Subcutaneous adipose tissue (tissue), 4 donors: ENCODE measurements around the gene SUMO3. TPM values are rescaled to one million over a fixed set of nuclear protein-coding genes. Genes with fewer than 3 reads are reported as not detected.

Source experiments
- total RNA-seq, 4 donors: library from RNA; depleted of rRNA; stranded (reverse); fragments of >200 nt; gene quantifications; one replicate each; pipeline ENCODE4 v1.1.0, GENCODE V29; 2016
- TF ChIP-seq, protein P1 (sequence below): fragments of 450-650 bp; IDR thresholded peaks from one replicate; pipeline ENCODE4 v1.5.1; 2016; ENCODE audit warnings: low read depth, mild to moderate bottlenecking, control low read depth, antibody characterized with exemption, moderate library complexity

The SUMO3 gene
- total RNA-seq, 4 donors from 2014 or later, result 41.3 to 77.0 (median 59.4) TPM

DNA sequence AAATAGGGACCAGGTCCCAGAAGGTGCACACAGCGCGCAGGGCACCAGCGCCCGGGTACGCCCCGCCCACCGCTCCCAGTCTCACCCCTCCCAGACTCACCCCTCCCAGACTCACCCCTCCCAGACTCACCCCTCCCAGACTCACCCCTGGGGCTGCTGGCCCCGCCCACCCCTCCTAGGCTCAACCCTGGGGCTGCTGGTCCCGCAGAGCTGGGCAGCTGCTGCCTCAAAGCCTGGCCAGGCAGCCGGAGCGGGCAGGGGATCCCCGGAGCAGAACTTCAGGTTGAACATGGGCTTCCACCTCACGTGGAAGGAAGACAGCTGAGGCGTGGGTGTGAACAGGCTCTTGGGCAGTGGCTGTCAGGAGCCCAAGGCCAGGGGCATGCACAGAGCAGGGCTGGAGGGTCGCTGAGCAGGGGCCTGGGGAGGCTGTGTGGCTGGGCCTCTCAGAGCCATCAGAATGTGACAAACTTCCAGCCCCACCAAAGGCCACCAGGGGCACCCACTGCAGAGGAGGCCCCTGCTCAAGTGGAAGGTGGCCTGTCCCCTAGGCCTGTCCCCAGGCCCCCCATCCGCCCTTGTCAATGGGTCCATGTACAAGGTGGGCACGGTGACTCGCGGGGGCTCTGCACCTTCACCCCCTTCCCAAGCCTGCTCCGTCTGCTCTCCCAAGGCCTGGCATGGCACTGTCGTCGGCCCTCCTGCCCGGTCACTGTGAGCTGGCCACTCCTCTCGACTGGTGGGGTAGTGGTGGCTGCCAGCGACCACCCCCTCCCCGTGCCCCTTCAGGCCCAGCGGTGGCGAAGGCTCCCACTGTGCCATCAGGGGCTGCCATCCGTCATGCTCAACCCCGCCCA, 20.4 kb upstream of the SUMO3 start:
- TF ChIP-seq, protein P1, sequence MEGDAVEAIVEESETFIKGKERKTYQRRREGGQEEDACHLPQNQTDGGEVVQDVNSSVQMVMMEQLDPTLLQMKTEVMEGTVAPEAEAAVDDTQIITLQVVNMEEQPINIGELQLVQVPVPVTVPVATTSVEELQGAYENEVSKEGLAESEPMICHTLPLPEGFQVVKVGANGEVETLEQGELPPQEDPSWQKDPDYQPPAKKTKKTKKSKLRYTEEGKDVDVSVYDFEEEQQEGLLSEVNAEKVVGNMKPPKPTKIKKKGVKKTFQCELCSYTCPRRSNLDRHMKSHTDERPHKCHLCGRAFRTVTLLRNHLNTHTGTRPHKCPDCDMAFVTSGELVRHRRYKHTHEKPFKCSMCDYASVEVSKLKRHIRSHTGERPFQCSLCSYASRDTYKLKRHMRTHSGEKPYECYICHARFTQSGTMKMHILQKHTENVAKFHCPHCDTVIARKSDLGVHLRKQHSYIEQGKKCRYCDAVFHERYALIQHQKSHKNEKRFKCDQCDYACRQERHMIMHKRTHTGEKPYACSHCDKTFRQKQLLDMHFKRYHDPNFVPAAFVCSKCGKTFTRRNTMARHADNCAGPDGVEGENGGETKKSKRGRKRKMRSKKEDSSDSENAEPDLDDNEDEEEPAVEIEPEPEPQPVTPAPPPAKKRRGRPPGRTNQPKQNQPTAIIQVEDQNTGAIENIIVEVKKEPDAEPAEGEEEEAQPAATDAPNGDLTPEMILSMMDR, result no peak

DNA sequence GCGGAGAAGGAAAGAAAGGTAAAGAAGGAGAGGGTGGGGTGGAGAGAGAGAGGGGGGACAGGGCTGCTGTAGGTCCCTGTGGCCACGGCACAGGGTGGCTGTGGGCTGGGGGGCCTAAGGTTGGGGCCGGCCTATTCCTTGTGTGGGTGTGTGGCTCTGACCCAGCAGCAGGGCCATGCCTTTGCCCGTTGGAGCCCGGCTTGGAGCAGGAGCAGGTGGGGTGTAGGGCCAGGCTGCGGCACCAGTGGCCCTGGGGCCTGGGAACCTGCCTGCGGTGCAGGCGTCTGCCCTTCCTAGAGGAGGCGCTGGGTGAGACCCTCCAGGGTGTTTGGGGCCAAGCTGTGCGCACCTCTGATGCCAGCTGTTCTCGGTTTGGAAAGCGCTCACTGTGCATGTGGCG, 19.7 kb upstream of the SUMO3 start:
- TF ChIP-seq, protein P1, result no peak

DNA sequence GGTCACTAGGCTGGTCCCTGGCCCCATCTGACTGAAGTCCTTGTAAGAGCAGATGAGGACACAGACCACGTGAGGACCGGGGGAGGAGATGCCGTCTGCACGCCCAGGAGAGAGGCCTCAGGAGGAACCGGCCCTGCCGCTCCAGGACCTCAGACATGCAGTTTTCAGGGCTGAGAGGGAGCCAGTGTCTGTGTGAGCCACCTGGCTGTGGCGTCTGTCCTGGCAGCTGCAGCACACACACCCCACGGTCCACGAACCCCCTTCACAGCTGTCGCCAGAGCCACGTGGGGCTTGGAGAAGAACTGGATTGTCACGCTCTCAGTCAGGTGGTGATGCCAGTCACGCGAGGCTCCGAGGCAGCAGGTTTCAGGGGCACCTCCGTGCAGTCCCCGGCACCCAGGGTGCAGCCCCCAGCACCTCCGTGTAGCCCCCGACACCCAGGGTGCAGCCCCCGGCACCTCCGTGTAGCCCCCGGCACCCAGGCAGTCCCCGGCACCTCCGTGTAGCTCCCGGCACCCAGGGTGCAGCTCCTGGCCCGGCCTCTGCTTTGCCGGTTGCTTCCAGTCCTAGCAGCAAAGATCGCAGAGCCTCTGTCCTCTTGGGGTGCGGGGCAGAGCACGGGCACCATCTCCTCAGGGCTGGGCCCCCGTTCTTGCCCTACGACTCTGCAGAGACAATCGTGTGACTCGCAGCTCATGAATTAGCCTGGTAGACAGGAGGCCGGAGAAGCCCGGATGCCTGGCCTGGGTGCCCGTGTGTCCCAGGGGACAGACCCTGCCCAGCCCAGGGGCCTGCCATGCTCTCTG, 19.0 kb upstream of the SUMO3 start:
- TF ChIP-seq, protein P1, result no peak

DNA sequence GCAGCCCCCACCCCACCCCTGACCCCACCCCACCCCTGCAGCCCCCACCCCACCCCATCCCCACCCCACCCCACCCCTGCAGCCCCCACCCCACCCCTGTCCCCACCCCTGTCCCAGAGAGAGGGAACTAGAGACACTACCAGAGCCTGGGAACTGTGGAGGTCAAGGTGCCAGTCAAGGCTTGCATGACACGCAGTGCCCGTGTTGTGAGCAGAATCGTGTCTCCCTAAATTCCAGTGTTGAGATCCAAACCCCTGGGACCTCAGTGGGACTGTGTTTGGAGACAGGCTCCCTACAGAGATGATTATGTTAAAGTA, 18.4 kb upstream of the SUMO3 start:
- TF ChIP-seq, protein P1, result no peak

DNA sequence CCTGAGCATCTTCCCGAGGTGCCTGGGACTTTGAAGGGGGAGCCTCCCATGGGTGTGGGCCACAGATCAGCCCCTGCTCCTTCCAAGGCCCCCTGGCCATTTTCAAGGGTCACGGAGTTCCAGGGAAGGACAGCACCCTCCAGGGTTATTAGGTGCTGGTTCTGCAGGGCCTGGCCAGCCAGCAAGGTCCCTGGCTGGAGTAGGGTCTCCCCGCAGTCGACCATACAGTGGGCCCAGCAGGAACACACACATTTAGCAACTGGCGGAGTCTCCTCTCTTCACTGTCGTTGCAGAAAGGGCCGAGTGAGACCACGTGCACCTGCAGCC, 17.7 kb upstream of the SUMO3 start:
- TF ChIP-seq, protein P1, result no peak

DNA sequence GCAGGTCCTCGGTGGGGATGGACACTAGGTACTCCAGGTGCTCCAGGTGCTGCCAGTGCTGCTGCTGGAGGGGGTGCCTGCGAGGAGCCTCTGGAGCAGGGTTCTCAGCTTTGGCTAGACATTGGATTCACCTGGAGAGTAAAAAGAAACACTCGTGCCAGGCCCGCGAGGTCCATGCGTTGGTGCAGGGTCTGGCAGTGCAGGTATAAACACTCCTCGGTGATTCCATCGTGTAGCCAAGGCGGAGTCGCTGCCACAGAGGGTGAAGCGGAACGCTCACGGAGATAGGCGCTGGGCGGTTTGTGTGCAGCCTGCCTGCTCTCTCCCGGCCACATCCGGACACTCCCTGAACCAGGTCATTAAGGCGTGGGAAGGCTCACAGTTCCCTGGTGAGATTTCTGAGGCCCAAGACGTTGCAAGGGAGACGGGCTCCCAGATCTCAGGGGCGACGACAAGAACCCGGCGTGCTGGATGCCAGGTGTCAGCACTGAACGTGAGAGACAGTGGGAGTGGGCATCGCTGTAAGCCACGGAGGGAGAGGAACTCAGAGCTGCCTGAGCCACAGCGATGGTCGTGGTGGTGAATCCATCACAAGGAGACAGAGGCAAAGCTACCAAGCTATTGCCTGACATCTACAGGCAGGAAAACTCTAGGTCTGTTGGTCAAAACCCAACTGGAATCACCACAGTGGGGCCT, 17.2 kb upstream of the SUMO3 start:
- TF ChIP-seq, protein P1, result no peak
